ENCODE data around the gene LAIR1. TPM values are rescaled to one million over a fixed set of nuclear protein-coding genes. Genes with fewer than 3 reads are reported as not detected.

LAIR1 gene
- total RNA-seq, 1 donor from 2014 or later = 176 TPM

DNA sequence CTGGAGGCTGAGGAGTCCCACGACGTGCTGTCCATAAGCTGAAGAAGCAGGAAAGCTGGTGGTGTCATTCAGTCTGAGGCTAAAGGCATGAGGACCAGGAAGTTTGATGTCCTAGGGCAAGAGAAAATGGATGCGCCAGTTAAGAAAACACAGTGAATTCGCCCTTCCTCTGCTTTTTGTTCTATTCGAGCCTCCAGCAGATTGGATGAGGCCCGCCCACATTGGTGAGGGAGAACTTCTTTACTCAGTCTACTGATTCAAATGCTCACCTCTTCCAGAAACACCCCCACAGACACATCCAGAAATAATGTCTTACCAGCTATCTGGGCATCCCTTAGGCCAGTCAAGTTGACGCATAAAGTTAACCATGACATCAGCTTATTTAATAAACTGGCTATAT lies 43.0 kb upstream of the LAIR1 start:
- ATAC-seq (no peak), DNase-seq (no peak)
- no peak overlapping the region for H3K4me3 ChIP-seq
- H3K27ac ChIP-seq = no peak overlapping the region
- intact Hi-C loops (cut with DNase I) = no loop called here
- H3K27me3 ChIP-seq (ENCODE audit: low read depth) = peaks cover 4% of the 10 kb centered on the region
- H3K36me3 ChIP-seq = no peaks in the 10 kb centered on the region
- TF ChIP-seq, protein P1, sequence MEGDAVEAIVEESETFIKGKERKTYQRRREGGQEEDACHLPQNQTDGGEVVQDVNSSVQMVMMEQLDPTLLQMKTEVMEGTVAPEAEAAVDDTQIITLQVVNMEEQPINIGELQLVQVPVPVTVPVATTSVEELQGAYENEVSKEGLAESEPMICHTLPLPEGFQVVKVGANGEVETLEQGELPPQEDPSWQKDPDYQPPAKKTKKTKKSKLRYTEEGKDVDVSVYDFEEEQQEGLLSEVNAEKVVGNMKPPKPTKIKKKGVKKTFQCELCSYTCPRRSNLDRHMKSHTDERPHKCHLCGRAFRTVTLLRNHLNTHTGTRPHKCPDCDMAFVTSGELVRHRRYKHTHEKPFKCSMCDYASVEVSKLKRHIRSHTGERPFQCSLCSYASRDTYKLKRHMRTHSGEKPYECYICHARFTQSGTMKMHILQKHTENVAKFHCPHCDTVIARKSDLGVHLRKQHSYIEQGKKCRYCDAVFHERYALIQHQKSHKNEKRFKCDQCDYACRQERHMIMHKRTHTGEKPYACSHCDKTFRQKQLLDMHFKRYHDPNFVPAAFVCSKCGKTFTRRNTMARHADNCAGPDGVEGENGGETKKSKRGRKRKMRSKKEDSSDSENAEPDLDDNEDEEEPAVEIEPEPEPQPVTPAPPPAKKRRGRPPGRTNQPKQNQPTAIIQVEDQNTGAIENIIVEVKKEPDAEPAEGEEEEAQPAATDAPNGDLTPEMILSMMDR (IDR thresholded peaks at IDR 0.05) = no peak
- no peaks in the 10 kb centered on the region for H3K9me3 ChIP-seq
- H3K4me1 ChIP-seq = no peaks in the 10 kb centered on the region

DNA sequence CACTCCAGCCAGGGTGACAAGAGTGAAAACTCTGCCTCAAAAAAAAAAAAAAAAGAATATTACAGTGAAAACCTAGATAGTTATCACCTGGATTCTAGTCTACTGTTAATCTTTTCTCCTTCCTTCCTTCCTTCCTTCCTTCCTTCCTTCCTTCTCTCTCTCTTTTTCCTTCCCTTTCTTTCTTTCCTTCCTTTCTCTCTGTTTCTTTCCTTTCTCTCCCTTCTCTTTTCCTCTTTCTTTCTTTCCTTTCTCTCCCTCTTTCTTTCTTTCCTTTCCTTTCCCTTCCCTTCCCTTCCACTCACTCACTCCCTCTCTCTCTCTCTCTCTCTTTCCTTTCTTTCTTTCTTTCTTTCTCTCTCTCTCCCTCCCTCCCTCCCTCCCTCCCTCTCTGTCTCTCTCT lies 40.9 kb upstream of the LAIR1 start:
- ATAC-seq = no peak
- Histone ChIP-seq H3K27ac (no peak overlapping the region), H3K4me3 (no peak overlapping the region), H3K4me1 (no peaks in the 10 kb centered on the region), H3K36me3 (no peaks in the 10 kb centered on the region), H3K27me3 (ENCODE audit: low read depth) (no peaks in the 10 kb centered on the region), H3K9me3 (no peaks in the 10 kb centered on the region)
- no peak for DNase-seq
- intact Hi-C loops (cut with DNase I) = no loop called here
- TF ChIP-seq, protein P1 (IDR thresholded peaks at IDR 0.05) = no peak

GRCh38 chr19:54403054-54403453 lies 38.3 kb upstream of the LAIR1 start:
- Histone ChIP-seq H3K27ac (no peak overlapping the region), H3K9me3 (no peaks in the 10 kb centered on the region), H3K36me3 (no peaks in the 10 kb centered on the region), H3K27me3 (ENCODE audit: low read depth) (no peaks in the 10 kb centered on the region), H3K4me3 (no peak overlapping the region), H3K4me1 (no peaks in the 10 kb centered on the region)
- intact Hi-C loops (cut with DNase I) = no loop called here
- ATAC-seq = no peak
- TF ChIP-seq, protein P1 (IDR thresholded peaks at IDR 0.05) = no peak
- no peak for DNase-seq

- ATAC-seq = no peak
- DNase-seq = no peak
- H3K4me1 ChIP-seq = no peaks in the 10 kb centered on the region
These were observed 36.2 kb upstream of the LAIR1 start for GRCh38 chr19:54400913-54401312.

GRCh38 chr19:54399189-54399588 lies 34.5 kb upstream of the LAIR1 start:
- Histone ChIP-seq H3K4me1 (no peaks in the 10 kb centered on the region), H3K27me3 (ENCODE audit: low read depth) (peaks cover 9% of the 10 kb centered on the region), H3K9me3 (no peaks in the 10 kb centered on the region), H3K36me3 (no peaks in the 10 kb centered on the region), H3K27ac (no peak overlapping the region), H3K4me3 (no peak overlapping the region)
- DNase-seq = no peak
- intact Hi-C loops (cut with DNase I) = no loop called here
- no peak for ATAC-seq
- TF ChIP-seq, protein P1 (IDR thresholded peaks at IDR 0.05) = no peak

More at GRCh38 chr19:54400913-54401312, 36.2 kb upstream of the LAIR1 start:
- Histone ChIP-seq H3K27ac (no peak overlapping the region), H3K4me3 (no peak overlapping the region), H3K36me3 (no peaks in the 10 kb centered on the region), H3K27me3 (ENCODE audit: low read depth) (peaks cover 6% of the 10 kb centered on the region), H3K9me3 (no peaks in the 10 kb centered on the region)
- intact Hi-C loops (cut with DNase I) = no loop called here
- TF ChIP-seq, protein P1 (IDR thresholded peaks at IDR 0.05) = no peak

GRCh38 chr19:54395685-54396084 lies 31.0 kb upstream of the LAIR1 start:
- H3K4me3 ChIP-seq = no peak overlapping the region

More at GRCh38 chr19:54395685-54396084, 31.0 kb upstream of the LAIR1 start:
- DNase-seq = no peak
- H3K4me1 ChIP-seq = peaks cover 5% of the 10 kb centered on the region
- no peaks in the 10 kb centered on the region for H3K9me3 ChIP-seq
- H3K36me3 ChIP-seq = no peaks in the 10 kb centered on the region
- ATAC-seq = no peak
- H3K27ac ChIP-seq = no peak overlapping the region
- H3K27me3 ChIP-seq (ENCODE audit: low read depth) = peaks cover 20% of the 10 kb centered on the region
- TF ChIP-seq, protein P1 (IDR thresholded peaks at IDR 0.05) = no peak
- intact Hi-C loops (cut with DNase I) = no loop called here

All from lower lobe of right lung (tissue), 2 donors.